GM12878 (cell line): ENCODE results near the gene STPG1.

Experiments used
- BCLAF1 ChIP-seq: fragments of 450-650 bp; IDR thresholded peaks from 2 replicates; pipeline ENCODE4 v1.6.1; 2017; ENCODE audit warnings: antibody characterized with exemption, mild to moderate bottlenecking, moderate library complexity
- BHLHE40 ChIP-seq, 2 experiments: fragments of 450-650 bp in 1 of 2; IDR thresholded peaks; 2 replicates each; pipeline ENCODE4 v1.6.1; 2011 to 2017; ENCODE audit warnings: low read depth in 2 of 2, borderline replicate concordance in 1 of 2, improper control_type of control experiment in 1 of 2, low read length in 1 of 2, mild to moderate bottlenecking in 1 of 2
- BRCA1 ChIP-seq: IDR thresholded peaks from 2 replicates; pipeline ENCODE4 v1.6.1; 2011; ENCODE audit warnings: low read depth, low read length, improper control_type of control experiment
- CEBPB ChIP-seq, 2 experiments: fragments of 150-350 bp in 1 of 2; IDR thresholded peaks; 2 replicates each; pipeline ENCODE4 v1.6.1; 2012 to 2014; ENCODE audit warnings: low read depth in 2 of 2, low read length in 2 of 2, borderline replicate concordance in 1 of 2, inconsistent platforms in 1 of 2
- CTCF ChIP-seq, 3 experiments: IDR thresholded peaks in 2 of 3; conservative IDR thresholded peaks in 1 of 3; 2 replicates each; pipeline ENCODE4 v1.5.1; 2011; ENCODE audit warnings: low read depth in 3 of 3, low read length in 3 of 3, mild to moderate bottlenecking in 3 of 3, control low read depth in 2 of 3, moderate library complexity in 2 of 3, inconsistent platforms in 1 of 3, mixed read lengths in 1 of 3; ENCODE audit not compliant: control insufficient read depth in 2 of 3, insufficient read depth in 1 of 3; ENCODE audit errors: extremely low read depth in 1 of 3
- EP300 ChIP-seq, 2 experiments: fragments of 150-350 bp in 1 of 2; IDR thresholded peaks; 2 replicates each; pipeline ENCODE4 v1.6.1; 2011 to 2012; ENCODE audit warnings: low read depth in 2 of 2, low read length in 2 of 2, borderline replicate concordance in 1 of 2, improper control_type of control experiment in 1 of 2, inconsistent platforms in 1 of 2; ENCODE audit not compliant: control insufficient read depth in 1 of 2
- EZH2 ChIP-seq: IDR thresholded peaks from 2 replicates; pipeline ENCODE4 v1.6.1; 2012; ENCODE audit warnings: low read depth, mild to moderate bottlenecking, control low read depth, inconsistent platforms, low read length, borderline replicate concordance; ENCODE audit not compliant: control insufficient read depth
- FOXM1 ChIP-seq: IDR thresholded peaks from 2 replicates; pipeline ENCODE4 v1.6.1; 2012; ENCODE audit warnings: low read depth, mild to moderate bottlenecking, inconsistent platforms, low read length, moderate library complexity
- MYC ChIP-seq: IDR thresholded peaks from 2 replicates; pipeline ENCODE4 v1.6.1; 2011; ENCODE audit warnings: mild to moderate bottlenecking, low read length, moderate library complexity, inconsistent platforms; ENCODE audit not compliant: insufficient read depth, insufficient replicate concordance, insufficient read length, severe bottlenecking
- POLR2AphosphoS2 ChIP-seq: IDR thresholded peaks from 2 replicates; pipeline ENCODE4 v1.6.1; 2011; ENCODE audit warnings: low read depth, mild to moderate bottlenecking, low read length, improper control_type of control experiment, moderate library complexity

- no peak for TF ChIP-seq POLR2AphosphoS2
- no peak for TF ChIP-seq CTCF (IDR thresholded peaks at IDR 0.05 in 2 of 3, conservative IDR thresholded peaks at IDR 0.05 in 1 of 3; ENCODE audit: control insufficient read depth in 2 of 3, extremely low read depth in 1 of 3, insufficient read depth in 1 of 3, low read depth in 3 of 3, low read length in 3 of 3)
- no peak for TF ChIP-seq EZH2
- TF ChIP-seq BRCA1 = no peak
- peak in 1 of 2 experiments; percentile 19; a peak in 1 of 4 replicates for TF ChIP-seq BHLHE40 (IDR thresholded peaks at IDR 0.05; ENCODE audit: borderline replicate concordance in 1 of 2, low read depth in 2 of 2, low read length in 1 of 2)
- no peak for TF ChIP-seq MYC
- TF ChIP-seq FOXM1 = no peak
- TF ChIP-seq EP300 (IDR thresholded peaks at IDR 0.05; ENCODE audit: borderline replicate concordance in 1 of 2, control insufficient read depth in 1 of 2, low read depth in 2 of 2, low read length in 2 of 2) = no peak
- TF ChIP-seq BCLAF1 = no peak
- TF ChIP-seq CEBPB (IDR thresholded peaks at IDR 0.05; ENCODE audit: borderline replicate concordance in 1 of 2, low read depth in 2 of 2, low read length in 2 of 2) = no peak
These were observed at the start of gene STPG1 for GRCh38 chr1:24413350-24414163.
